HG02938 (cell line): ENCODE data around the gene ZNF136.

Experiments used
- ATAC-seq: cut with Tn5 transposase; IDR thresholded peaks from one replicate; pipeline ENCODE4 v1.9.1; 2021; ENCODE audit warnings: mild to moderate bottlenecking, moderate library complexity; ENCODE audit not compliant: unreplicated experiment

ZNF136 gene

GRCh38 chr19:12162882-12163806 is at the start of gene ZNF136:
ZNF136 (plus strand) TSS chr19:12163096; CDS start chr19:12163204, 108 bp downstream.
- ATAC-seq, result peak; percentile 85

GRCh38 chr19:12113121-12113520 is 49.8 kb upstream of the ZNF136 start:
- no peak for ATAC-seq

- ATAC-seq, result no peak
These were observed 45.5 kb upstream of the ZNF136 start for GRCh38 chr19:12117201-12117970.

GRCh38 chr19:12126707-12127106 is 36.2 kb upstream of the ZNF136 start:
- ATAC-seq, result no peak

GRCh38 chr19:12133069-12133468 is 29.8 kb upstream of the ZNF136 start:
- no peak for ATAC-seq

GRCh38 chr19:12137221-12137940 is 25.5 kb upstream of the ZNF136 start:
- ATAC-seq, result no peak

GRCh38 chr19:12139269-12139668 is 23.6 kb upstream of the ZNF136 start:
- ATAC-seq, result no peak

GRCh38 chr19:12139885-12140544 is 22.9 kb upstream of the ZNF136 start, which contains the start of gene ZNF20:
ZNF20 (minus strand) TSS chr19:12140350; CDS start chr19:12140182, 168 bp downstream.
- peak; percentile 88 for ATAC-seq

- no peak for ATAC-seq
These were observed 22.1 kb upstream of the ZNF136 start for GRCh38 chr19:12140545-12141404.

- no peak for ATAC-seq
These were observed 21.5 kb upstream of the ZNF136 start for GRCh38 chr19:12141405-12141736.

GRCh38 chr19:12145348-12145747 is 17.5 kb upstream of the ZNF136 start:
- ATAC-seq, result no peak

GRCh38 chr19:12155324-12155860 is 7.5 kb upstream of the ZNF136 start:
- ATAC-seq, result no peak

GRCh38 chr19:12156223-12157058 is 6.5 kb upstream of the ZNF136 start, which contains the start of gene ZNF625:
ZNF625 (minus strand) TSS chr19:12156734; CDS start chr19:12156558, 176 bp downstream.
- no peak for ATAC-seq

GRCh38 chr19:12159773-12160414 is 3.0 kb upstream of the ZNF136 start:
- no peak for ATAC-seq

- peak; percentile 8 for ATAC-seq
These were observed 399 bp upstream of the ZNF136 start for GRCh38 chr19:12162513-12162881.

- ATAC-seq, result no peak
These were observed 930 bp downstream of the ZNF136 start for GRCh38 chr19:12163826-12164225.

- no peak for ATAC-seq
These were observed 3.7 kb downstream of the ZNF136 start for GRCh38 chr19:12166626-12167025.

GRCh38 chr19:12180377-12180776 is 17.5 kb downstream of the ZNF136 start:
- ATAC-seq, result no peak
